GM12865 (cell line): Measurements from ENCODE around the gene SZT2.

Experiments
- DNase-seq: peaks from one replicate; pipeline ENCODE4 v3.0.0; 2010; ENCODE audit warnings: low read depth
- H3K4me3 ChIP-seq: 2 replicates; pipeline ENCODE4 v1.5.1; 2011; ENCODE audit warnings: mild to moderate bottlenecking, low read depth, low read length, control low read depth
- CTCF ChIP-seq: IDR thresholded peaks from 2 replicates; pipeline ENCODE4 v1.5.1; 2011; ENCODE audit warnings: low read length, control low read depth, low read depth, inconsistent platforms; ENCODE audit not compliant: insufficient read depth; ENCODE audit errors: missing control alignments

Gene SZT2

DNA sequence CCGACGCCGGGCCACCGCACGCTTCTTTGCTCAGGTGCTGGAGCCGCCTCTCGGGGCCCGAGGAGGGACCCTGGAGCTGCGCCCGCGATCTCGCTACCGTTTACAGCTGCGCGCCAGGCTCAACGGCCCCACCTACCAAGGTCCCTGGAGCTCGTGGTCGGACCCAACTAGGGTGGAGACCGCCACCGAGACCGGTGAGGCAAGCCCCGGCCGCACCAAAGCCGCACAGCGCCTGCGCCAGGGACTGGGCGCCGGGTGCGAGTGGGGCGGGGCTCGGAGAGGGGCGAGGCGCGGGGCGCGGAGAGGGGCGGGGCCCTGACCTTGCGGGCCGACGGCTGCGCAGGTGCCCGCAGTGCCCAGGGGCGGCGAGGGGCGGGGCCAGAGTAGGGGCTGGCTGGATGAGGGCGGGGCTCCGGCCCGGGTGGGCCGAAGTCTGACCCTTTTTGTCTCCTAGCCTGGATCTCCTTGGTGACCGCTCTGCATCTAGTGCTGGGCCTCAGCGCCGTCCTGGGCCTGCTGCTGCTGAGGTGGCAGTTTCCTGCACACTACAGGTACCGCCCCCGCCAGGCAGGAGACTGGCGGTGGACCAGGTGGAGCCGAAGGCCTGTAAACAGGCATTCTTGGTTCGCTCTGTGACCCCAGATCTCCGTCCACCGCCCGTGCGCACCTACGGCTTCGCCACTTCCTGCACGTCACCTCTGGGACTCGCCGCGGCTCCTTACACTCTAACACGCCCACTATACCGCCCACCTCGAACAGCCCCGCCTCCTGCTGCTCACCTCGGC is 40.7 kb upstream of the SZT2 start:
- peak; percentile 93 for DNase-seq
- TF ChIP-seq CTCF = no peak
- H3K4me3 ChIP-seq = peak overlapping the region; percentile 79

GRCh38 chr1:43349594-43350306 is 39.9 kb upstream of the SZT2 start:
- TF ChIP-seq CTCF = no peak
- H3K4me3 ChIP-seq = peak overlapping the region; percentile 79
- DNase-seq = peak; percentile 63

GRCh38 chr1:43350976-43351375 is 38.7 kb upstream of the SZT2 start:
- TF ChIP-seq CTCF = no peak
- no peak overlapping the region for H3K4me3 ChIP-seq
- no peak for DNase-seq

- DNase-seq = no peak
- TF ChIP-seq CTCF = no peak
- H3K4me3 ChIP-seq = no peak overlapping the region
Observed at GRCh38 chr1:43351421-43352350, 38.0 kb upstream of the SZT2 start.

DNA sequence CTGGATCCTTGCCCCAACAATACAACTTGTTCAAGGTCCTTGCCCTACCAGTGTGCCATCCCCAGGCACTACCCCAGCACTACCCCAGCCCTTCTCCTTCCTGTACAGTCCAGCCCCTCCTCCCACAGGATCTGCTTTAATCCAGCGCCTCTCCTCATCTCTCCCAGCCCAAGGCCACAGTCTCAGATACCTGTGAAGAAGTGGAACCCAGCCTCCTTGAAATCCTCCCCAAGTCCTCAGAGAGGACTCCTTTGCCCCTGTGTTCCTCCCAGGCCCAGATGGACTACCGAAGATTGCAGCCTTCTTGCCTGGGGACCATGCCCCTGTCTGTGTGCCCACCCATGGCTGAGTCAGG is 37.4 kb upstream of the SZT2 start:
- no peak overlapping the region for H3K4me3 ChIP-seq
- no peak for DNase-seq
- TF ChIP-seq CTCF = no peak

- no peak for TF ChIP-seq CTCF
- no peak for DNase-seq
Observed at GRCh38 chr1:43352881-43353280, 36.8 kb upstream of the SZT2 start.

More at GRCh38 chr1:43352881-43353280, 36.8 kb upstream of the SZT2 start:
- H3K4me3 ChIP-seq = no peak overlapping the region
